Endothelial cell of umbilical vein (primary cell): ENCODE results near the gene LRP5.

Source experiments
- CTCF ChIP-seq, 2 donors: IDR thresholded peaks; 1 replicate in 1 of 2; 2 replicates in 1 of 2; pipeline ENCODE4 v1.5.1; 2011; ENCODE audit warnings: low read length in 2 of 2, mild to moderate bottlenecking in 2 of 2, moderate library complexity in 2 of 2, control low read depth in 1 of 2, inconsistent platforms in 1 of 2, low read depth in 1 of 2; ENCODE audit not compliant: insufficient read depth in 1 of 2; ENCODE audit errors: extremely low read depth in 1 of 2
- EZH2 ChIP-seq: IDR thresholded peaks from 2 replicates; pipeline ENCODE4 v1.6.1; 2012; ENCODE audit warnings: borderline replicate concordance, low read depth, mild to moderate bottlenecking, moderate library complexity, low read length, inconsistent platforms; ENCODE audit not compliant: severe bottlenecking
- FOS ChIP-seq: IDR thresholded peaks from 2 replicates; pipeline ENCODE4 v1.6.1; 2011; ENCODE audit warnings: mild to moderate bottlenecking, low read length, moderate library complexity, borderline replicate concordance; ENCODE audit not compliant: insufficient read depth
- GATA2 ChIP-seq: IDR thresholded peaks from 2 replicates; pipeline ENCODE4 v1.7.0; 2011; ENCODE audit warnings: low read depth, mild to moderate bottlenecking, moderate library complexity, mixed read lengths, low read length; ENCODE audit not compliant: insufficient read length, insufficient read depth
- JUN ChIP-seq: IDR thresholded peaks from 2 replicates; pipeline ENCODE4 v1.6.1; 2011; ENCODE audit warnings: borderline replicate concordance, low read depth; ENCODE audit not compliant: insufficient read length, insufficient read depth
- MAX ChIP-seq: IDR thresholded peaks from 2 replicates; pipeline ENCODE4 v1.6.1; 2011; ENCODE audit not compliant: insufficient read depth, insufficient read length
- POLR2A ChIP-seq: IDR thresholded peaks from 2 replicates; pipeline ENCODE4 v1.6.1; 2012; ENCODE audit warnings: low read depth, mild to moderate bottlenecking, control low read depth, low read length
- POLR2AphosphoS5 ChIP-seq: IDR thresholded peaks from 2 replicates; pipeline ENCODE4 v1.6.1; 2012; ENCODE audit warnings: low read depth, mild to moderate bottlenecking, control low read depth, low read length, moderate library complexity; ENCODE audit not compliant: insufficient read depth

GRCh38 chr11:68276861-68277260, 35.5 kb upstream of the LRP5 start:
- TF ChIP-seq CTCF (IDR thresholded peaks at IDR 0.05; ENCODE audit: extremely low read depth in 1 of 2, insufficient read depth in 1 of 2, low read depth in 1 of 2, low read length in 2 of 2) (no peak), MAX (no peak), POLR2A (no peak), POLR2AphosphoS5 (no peak), GATA2 (no peak), JUN (no peak), EZH2 (no peak), FOS (no peak)
